ENCODE measurements around the gene PARD6B. TPM values are rescaled to one million over a fixed set of nuclear protein-coding genes. Genes with fewer than 3 reads are reported as not detected.
A peak's percentile ranks its signal among the peaks of the same experiment; 100 is the strongest.

The PARD6B gene
- total and polyA plus RNA-seq, 2 of the 13 experiments (the other 11 are each of a cell fraction or from before 2014, with no cell fraction given): 6.9 to 22.2 TPM

DNA sequence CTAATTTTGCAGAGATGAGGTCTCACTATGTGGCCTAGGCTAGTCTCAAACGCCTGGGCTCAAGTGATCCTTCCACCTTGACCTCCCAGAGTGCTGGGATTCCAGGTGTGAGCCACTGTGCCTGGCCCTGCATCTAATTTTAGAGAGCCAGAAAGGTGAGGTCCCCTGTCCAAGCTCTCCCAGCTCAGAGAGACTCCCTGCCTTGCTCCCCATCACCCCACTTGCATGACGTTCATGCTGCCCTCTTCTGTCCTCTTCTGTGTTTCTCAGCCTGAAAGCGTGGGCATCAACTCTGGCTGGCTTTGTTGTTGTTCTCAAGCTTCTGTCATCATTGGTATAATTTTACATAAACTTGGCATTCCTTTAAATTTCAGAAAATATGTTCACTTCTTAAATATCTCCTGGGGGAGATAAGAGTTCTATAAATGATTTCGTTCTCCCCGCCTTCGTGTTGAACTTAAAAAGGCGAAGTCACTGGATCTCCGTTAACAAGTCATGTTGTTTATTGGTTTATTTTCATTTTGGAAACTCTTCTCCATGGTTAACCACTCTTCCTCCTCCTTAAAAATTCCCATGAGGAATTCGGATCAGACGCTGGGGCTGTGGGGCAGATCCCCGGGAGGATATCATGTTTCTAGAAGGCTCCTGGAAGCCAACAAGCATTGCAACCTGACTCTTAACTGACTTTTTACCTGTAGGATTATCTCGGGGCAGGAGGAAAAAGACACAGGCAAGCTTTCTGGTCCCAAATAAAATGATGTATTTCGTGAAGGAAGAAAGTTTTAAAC, 13.2 kb upstream of the PARD6B start (continued):
- peak; percentile 57; the same call in 1 of the 2 replicates for TF ChIP-seq ZNF263 (CRISPR knock-in tag; IDR thresholded peaks at IDR 0.05)
- TF ChIP-seq, protein P1, sequence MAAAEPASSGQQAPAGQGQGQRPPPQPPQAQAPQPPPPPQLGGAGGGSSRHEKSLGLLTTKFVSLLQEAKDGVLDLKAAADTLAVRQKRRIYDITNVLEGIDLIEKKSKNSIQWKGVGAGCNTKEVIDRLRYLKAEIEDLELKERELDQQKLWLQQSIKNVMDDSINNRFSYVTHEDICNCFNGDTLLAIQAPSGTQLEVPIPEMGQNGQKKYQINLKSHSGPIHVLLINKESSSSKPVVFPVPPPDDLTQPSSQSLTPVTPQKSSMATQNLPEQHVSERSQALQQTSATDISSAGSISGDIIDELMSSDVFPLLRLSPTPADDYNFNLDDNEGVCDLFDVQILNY (CRISPR knock-in tag; conservative IDR thresholded peaks at IDR 0.05): no peak
- TF ChIP-seq ZNF768 (CRISPR knock-in tag; IDR thresholded peaks at IDR 0.05): no peak
- TF ChIP-seq KLF9 (CRISPR knock-in tag; IDR thresholded peaks at IDR 0.05; ENCODE audit: low read depth): no peak
- 0 out of 2 replicates have a peak, but pooled peaks have one; percentile 13 for TF ChIP-seq RAD21 (CRISPR knock-in tag; IDR thresholded peaks at IDR 0.05)
- TF ChIP-seq, protein P2, sequence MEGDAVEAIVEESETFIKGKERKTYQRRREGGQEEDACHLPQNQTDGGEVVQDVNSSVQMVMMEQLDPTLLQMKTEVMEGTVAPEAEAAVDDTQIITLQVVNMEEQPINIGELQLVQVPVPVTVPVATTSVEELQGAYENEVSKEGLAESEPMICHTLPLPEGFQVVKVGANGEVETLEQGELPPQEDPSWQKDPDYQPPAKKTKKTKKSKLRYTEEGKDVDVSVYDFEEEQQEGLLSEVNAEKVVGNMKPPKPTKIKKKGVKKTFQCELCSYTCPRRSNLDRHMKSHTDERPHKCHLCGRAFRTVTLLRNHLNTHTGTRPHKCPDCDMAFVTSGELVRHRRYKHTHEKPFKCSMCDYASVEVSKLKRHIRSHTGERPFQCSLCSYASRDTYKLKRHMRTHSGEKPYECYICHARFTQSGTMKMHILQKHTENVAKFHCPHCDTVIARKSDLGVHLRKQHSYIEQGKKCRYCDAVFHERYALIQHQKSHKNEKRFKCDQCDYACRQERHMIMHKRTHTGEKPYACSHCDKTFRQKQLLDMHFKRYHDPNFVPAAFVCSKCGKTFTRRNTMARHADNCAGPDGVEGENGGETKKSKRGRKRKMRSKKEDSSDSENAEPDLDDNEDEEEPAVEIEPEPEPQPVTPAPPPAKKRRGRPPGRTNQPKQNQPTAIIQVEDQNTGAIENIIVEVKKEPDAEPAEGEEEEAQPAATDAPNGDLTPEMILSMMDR (CRISPR knock-in tag; IDR thresholded peaks at IDR 0.05): peak; percentile 76
- peak; percentile 66 for TF ChIP-seq STAG1 (CRISPR knock-in tag; IDR thresholded peaks at IDR 0.05)
- TF ChIP-seq, protein P3, sequence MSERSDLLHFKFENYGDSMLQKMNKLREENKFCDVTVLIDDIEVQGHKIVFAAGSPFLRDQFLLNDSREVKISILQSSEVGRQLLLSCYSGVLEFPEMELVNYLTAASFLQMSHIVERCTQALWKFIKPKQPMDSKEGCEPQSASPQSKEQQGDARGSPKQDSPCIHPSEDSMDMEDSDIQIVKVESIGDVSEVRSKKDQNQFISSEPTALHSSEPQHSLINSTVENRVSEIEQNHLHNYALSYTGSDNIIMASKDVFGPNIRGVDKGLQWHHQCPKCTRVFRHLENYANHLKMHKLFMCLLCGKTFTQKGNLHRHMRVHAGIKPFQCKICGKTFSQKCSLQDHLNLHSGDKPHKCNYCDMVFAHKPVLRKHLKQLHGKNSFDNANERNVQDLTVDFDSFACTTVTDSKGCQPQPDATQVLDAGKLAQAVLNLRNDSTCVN (CRISPR knock-in tag; IDR thresholded peaks at IDR 0.05; ENCODE audit: borderline replicate concordance): no peak
- 0 out of 2 replicates have a peak, but pooled peaks have one; percentile 15 for TF ChIP-seq MED1 (CRISPR knock-in tag; IDR thresholded peaks at IDR 0.05)
- TF ChIP-seq KDM4B (CRISPR knock-in tag; IDR thresholded peaks at IDR 0.05): no peak

All from HepG2 (cell line).